ENCODE measurements around the gene C1QL1. TPM values are rescaled to one million over a fixed set of nuclear protein-coding genes. Genes with fewer than 3 reads are reported as not detected.

Gene C1QL1
- total and polyA plus RNA-seq, 2 of the 13 experiments (the other 11 are each of a cell fraction or from before 2014, with no cell fraction given), result 0.11 TPM

DNA sequence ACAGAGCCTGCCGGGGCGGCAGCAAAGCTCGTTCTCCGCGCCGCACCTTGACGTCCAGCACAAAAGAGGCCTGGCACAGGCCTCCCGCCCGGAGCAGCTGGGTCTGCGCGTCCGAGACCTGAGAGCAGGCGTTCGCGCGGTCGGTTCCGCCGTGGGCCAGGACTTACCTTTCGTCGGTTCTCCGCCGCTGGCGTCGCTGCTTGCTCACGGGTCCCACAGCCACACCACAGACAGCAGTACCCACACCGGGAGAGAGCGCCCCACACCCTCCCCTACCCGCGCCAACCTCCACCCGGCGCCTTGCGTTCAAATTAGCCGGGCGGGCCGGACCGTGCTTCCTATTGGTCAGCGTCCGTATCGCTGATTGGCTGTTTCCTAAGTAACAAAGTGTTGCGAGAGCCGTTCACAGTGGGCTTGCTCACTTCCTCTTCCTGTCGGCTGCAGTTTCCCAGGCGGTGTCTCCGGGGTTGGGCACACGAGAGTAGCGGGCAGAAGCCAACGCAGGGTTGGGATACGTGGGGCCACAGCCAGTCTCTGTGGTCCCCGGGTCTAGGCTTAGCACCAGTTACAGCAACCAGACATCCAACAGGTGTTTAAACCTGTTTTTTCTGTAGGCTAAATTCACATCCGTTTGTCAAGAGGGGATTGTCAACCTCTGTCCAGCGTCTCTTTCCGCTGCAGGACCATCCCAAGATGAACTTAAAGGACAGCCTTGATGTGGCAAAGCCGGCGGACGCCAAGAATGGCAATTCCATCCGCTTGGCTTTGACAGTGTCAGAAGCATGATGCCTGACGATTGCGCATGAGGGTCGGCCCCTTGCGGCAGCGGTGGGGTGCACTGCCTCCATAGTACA lies 20.4 kb downstream of the C1QL1 start, which contains the start of gene KIF18B (continued):
- TF ChIP-seq, protein P1, sequence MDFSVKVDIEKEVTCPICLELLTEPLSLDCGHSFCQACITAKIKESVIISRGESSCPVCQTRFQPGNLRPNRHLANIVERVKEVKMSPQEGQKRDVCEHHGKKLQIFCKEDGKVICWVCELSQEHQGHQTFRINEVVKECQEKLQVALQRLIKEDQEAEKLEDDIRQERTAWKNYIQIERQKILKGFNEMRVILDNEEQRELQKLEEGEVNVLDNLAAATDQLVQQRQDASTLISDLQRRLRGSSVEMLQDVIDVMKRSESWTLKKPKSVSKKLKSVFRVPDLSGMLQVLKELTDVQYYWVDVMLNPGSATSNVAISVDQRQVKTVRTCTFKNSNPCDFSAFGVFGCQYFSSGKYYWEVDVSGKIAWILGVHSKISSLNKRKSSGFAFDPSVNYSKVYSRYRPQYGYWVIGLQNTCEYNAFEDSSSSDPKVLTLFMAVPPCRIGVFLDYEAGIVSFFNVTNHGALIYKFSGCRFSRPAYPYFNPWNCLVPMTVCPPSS (IDR thresholded peaks at IDR 0.05), result no peak
- no peak for TF ChIP-seq TFE3 (CRISPR knock-in tag; IDR thresholded peaks at IDR 0.05)
- TF ChIP-seq ZSCAN20 (CRISPR knock-in tag; IDR thresholded peaks at IDR 0.05; ENCODE audit: borderline replicate concordance), result no peak
- TF ChIP-seq ZNF280D (CRISPR knock-in tag; IDR thresholded peaks at IDR 0.05), result peak; percentile 68; the same call in 1 of the 2 replicates
- no peak for TF ChIP-seq SMAD1 (CRISPR knock-in tag; IDR thresholded peaks at IDR 0.05; ENCODE audit: borderline replicate concordance, low read depth)
- TF ChIP-seq, protein P2, sequence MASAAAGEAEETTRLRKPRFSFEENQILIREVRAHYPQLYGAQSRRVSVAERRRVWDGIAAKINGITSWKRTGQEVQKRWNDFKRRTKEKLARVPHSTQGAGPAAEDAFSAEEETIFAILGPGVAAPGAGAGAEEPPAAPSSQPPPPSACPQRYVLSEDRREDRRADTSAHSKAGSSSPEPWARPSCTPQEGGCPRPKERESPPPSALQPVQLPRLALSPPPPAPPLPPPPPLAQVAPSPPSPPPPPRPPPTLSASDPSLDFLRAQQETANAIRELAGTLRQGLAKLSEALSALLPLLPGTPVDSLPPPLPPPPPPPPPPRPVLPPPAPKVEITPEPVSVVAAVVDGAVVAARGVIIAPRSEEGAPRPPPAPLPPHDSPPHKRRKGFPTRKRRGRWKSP (CRISPR knock-in tag; IDR thresholded peaks at IDR 0.05), result peak; percentile 65; the same call in 1 of the 2 replicates
- no peak; the same call in 1 of the 2 replicates for TF ChIP-seq ZBTB26 (CRISPR knock-in tag; IDR thresholded peaks at IDR 0.05; ENCODE audit: borderline replicate concordance)
- TF ChIP-seq, protein P3, sequence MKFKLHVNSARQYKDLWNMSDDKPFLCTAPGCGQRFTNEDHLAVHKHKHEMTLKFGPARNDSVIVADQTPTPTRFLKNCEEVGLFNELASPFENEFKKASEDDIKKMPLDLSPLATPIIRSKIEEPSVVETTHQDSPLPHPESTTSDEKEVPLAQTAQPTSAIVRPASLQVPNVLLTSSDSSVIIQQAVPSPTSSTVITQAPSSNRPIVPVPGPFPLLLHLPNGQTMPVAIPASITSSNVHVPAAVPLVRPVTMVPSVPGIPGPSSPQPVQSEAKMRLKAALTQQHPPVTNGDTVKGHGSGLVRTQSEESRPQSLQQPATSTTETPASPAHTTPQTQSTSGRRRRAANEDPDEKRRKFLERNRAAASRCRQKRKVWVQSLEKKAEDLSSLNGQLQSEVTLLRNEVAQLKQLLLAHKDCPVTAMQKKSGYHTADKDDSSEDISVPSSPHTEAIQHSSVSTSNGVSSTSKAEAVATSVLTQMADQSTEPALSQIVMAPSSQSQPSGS (CRISPR knock-in tag; IDR thresholded peaks at IDR 0.05), result no peak
- no peak for TF ChIP-seq ZNF225 (CRISPR knock-in tag; IDR thresholded peaks at IDR 0.05)
- TF ChIP-seq RELA (CRISPR knock-in tag; IDR thresholded peaks at IDR 0.05), result no peak
- TF ChIP-seq, protein P4, sequence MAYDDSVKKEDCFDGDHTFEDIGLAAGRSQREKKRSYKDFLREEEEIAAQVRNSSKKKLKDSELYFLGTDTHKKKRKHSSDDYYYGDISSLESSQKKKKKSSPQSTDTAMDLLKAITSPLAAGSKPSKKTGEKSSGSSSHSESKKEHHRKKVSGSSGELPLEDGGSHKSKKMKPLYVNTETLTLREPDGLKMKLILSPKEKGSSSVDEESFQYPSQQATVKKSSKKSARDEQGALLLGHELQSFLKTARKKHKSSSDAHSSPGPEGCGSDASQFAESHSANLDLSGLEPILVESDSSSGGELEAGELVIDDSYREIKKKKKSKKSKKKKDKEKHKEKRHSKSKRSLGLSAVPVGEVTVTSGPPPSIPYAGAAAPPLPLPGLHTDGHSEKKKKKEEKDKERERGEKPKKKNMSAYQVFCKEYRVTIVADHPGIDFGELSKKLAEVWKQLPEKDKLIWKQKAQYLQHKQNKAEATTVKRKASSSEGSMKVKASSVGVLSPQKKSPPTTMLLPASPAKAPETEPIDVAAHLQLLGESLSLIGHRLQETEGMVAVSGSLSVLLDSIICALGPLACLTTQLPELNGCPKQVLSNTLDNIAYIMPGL (CRISPR knock-in tag; IDR thresholded peaks at IDR 0.05; ENCODE audit: borderline replicate concordance in 1 of 2, low read depth in 1 of 2), result peak; percentile 23 to 85; a peak in 3 of 4 replicates
- TF ChIP-seq IKZF4 (CRISPR knock-in tag; IDR thresholded peaks at IDR 0.05; ENCODE audit: borderline replicate concordance, low read depth, not compliant biosample characterization), result peak; percentile 77
- peak; percentile 78 for TF ChIP-seq ZNF761 (CRISPR knock-in tag; conservative IDR thresholded peaks at IDR 0.05)
- peak; percentile 81 for TF ChIP-seq JUN (CRISPR knock-in tag; IDR thresholded peaks at IDR 0.05)

Measured in HepG2 (cell line).